ENCODE results near the gene MFSD11. TPM values are rescaled to one million over a fixed set of nuclear protein-coding genes. Genes with fewer than 3 reads are reported as not detected.

The MFSD11 gene
- total and polyA plus RNA-seq, 2 of the 4 experiments (the other 2 are of a cell fraction), result 12.3 to 16.1 TPM

GRCh38 chr17:76775021-76775600 lies 37.2 kb downstream of the MFSD11 start:
- Histone ChIP-seq H2AK5ac (ENCODE audit: low read depth, low read length) (no peak overlapping the region), H3K36me3 (ENCODE audit: control insufficient read depth, insufficient read depth, low read length) (peaks cover 25% of the 10 kb centered on the region), H3K27me3 (ENCODE audit: control insufficient read depth, insufficient read depth, low read length) (no peaks in the 10 kb centered on the region), H4K91ac (ENCODE audit: insufficient read depth, low read depth, low read length) (no peak overlapping the region), H3K9ac (ENCODE audit: low read depth, low read length) (no peak overlapping the region), H4K5ac (ENCODE audit: low read depth, low read length) (no peak overlapping the region), H3K56ac (ENCODE audit: extremely low read depth, insufficient read depth, low read length) (no peak overlapping the region), H3K4ac (ENCODE audit: low read depth, low read length) (no peak overlapping the region), H3K9me3 (ENCODE audit: control insufficient read depth, insufficient read depth, low read length) (no peaks in the 10 kb centered on the region), H2BK20ac (ENCODE audit: low read depth, low read length) (no peak overlapping the region), H3K14ac (replicated peaks; ENCODE audit: low read depth, low read length) (no peak overlapping the region), H2AFZ (replicated peaks; ENCODE audit: low read length, poor library complexity) (no peak overlapping the region), H2AK9ac (replicated peaks; ENCODE audit: low read depth, low read length, poor library complexity) (no peak overlapping the region), H2BK120ac (ENCODE audit: low read depth, low read length) (no peak overlapping the region), H4K8ac (ENCODE audit: low read depth in 2 of 2, low read length in 2 of 2) (no peak overlapping the region), H3K4me3 (ENCODE audit: insufficient read depth, low read depth, low read length) (no peak overlapping the region), H2BK15ac (ENCODE audit: low read depth, low read length) (no peak overlapping the region), H3K27ac (ENCODE audit: insufficient read depth, low read length) (no peak overlapping the region), H3K4me2 (ENCODE audit: low read depth, low read length) (no peak overlapping the region), H4K20me1 (ENCODE audit: insufficient read depth, low read length) (no peaks in the 10 kb centered on the region), H3K23ac (ENCODE audit: low read depth, low read length) (no peak overlapping the region), H2BK5ac (ENCODE audit: low read depth, low read length, poor library complexity, severe bottlenecking) (no peak overlapping the region), H3K4me1 (ENCODE audit: control insufficient read depth, insufficient read depth, low read length) (peaks cover 2% of the 10 kb centered on the region), H3K9me1 (ENCODE audit: insufficient read depth, low read length) (no peaks in the 10 kb centered on the region), H3K79me1 (ENCODE audit: low read depth in 1 of 2, low read length in 2 of 2) (no peaks in the 10 kb centered on the region), H3K18ac (ENCODE audit: low read depth, low read length) (no peak overlapping the region)
- dilution Hi-C loops (cut with HindIII; ENCODE audit: low sequenced_read_pairs, unreplicated experiment) (no loop called here), in situ Hi-C loops (cut with MboI; ENCODE audit: low sequenced_read_pairs) (no loop called here), intact Hi-C loops (cut with micrococcal nuclease) (no loop called here)
- POLR2A ChIA-PET (ENCODE audit: unreplicated experiment), result no interaction called here
- ATAC-seq (ENCODE audit: low read depth) (no peak), DNase-seq (no peak)
- CTCF ChIA-PET, result no interaction called here
- TF ChIP-seq CHD1 (IDR thresholded peaks at IDR 0.05; ENCODE audit: low read depth, low read length), result no peak
- no TSS peak for BruUV-seq (replicated peaks)
- 100% methylated on average over 1 of the region's 10 CpGs; no CpG with 5 or more reads in 1 of the 2 experiments for WGBS, 2 experiments (ENCODE audit: extremely low coverage in 2 of 2, insufficient read length in 1 of 2)

Data from IMR-90 (cell line).